Stomach (tissue), 9 donors: Measurements from ENCODE around the gene WWC2. TPM values are rescaled to one million over a fixed set of nuclear protein-coding genes. Genes with fewer than 3 reads are reported as not detected.

Experiments used
- DNase-seq, 2 donors: peaks; one replicate each; pipeline versions ENCODE4 v3.0.0 to v3.0.0-alpha.2; 2013 to 2019
- H3K27ac ChIP-seq, 5 donors: fragments of 200-600 bp in 4 of 5; sonication (generic) in 4 of 5; one replicate each; pipeline ENCODE4 v1.5.1; 2013 to 2019; ENCODE audit warnings: mild to moderate bottlenecking in 1 of 5, moderate library complexity in 1 of 5
- H3K27me3 ChIP-seq, 3 donors: fragments of 200-600 bp; sonication (generic); one replicate each; pipeline ENCODE4 v1.5.1; 2017 to 2019; ENCODE audit warnings: mixed run types in 1 of 3
- H3K36me3 ChIP-seq, 4 donors: fragments of 200-600 bp; sonication (generic); 1 replicate in 3 of 4; 2 replicates in 1 of 4; pipeline ENCODE4 v1.5.1; 2016 to 2019
- H3K4me1 ChIP-seq, 4 donors: fragments of 200-600 bp; sonication (generic); one replicate each; pipeline ENCODE4 v1.5.1; 2016 to 2019
- H3K4me3 ChIP-seq, 4 donors: fragments of 200-600 bp; sonication (generic) in 3 of 4; one replicate each; pipeline ENCODE4 v1.5.1; 2016 to 2019; ENCODE audit warnings: mild to moderate bottlenecking in 1 of 4
- H3K9me3 ChIP-seq, 4 donors: fragments of 200-600 bp; sonication (generic); one replicate each; pipeline ENCODE4 v1.5.1; 2016 to 2019
- EP300 ChIP-seq: sonication (generic); formaldehyde crosslinking; IDR thresholded peaks from one replicate; pipeline ENCODE4 v1.6.1; 2017; ENCODE audit warnings: antibody characterized with exemption
- POLR2A ChIP-seq, 4 donors: fragments of 450-650 bp; IDR thresholded peaks; one replicate each; pipeline ENCODE4 v1.6.1; 2016; ENCODE audit warnings: antibody characterized with exemption in 4 of 4, control low read depth in 2 of 4, mild to moderate bottlenecking in 1 of 4, moderate library complexity in 1 of 4
- POLR2AphosphoS5 ChIP-seq, 3 donors: sonication (generic); formaldehyde crosslinking; IDR thresholded peaks; one replicate each; pipeline ENCODE4 v1.6.1; 2016; ENCODE audit warnings: antibody characterized with exemption in 3 of 3
- WGBS, 5 donors: extraction: QIAGEN DNeasy Blood & Tissue Kit in 3 of 5; methylation state at CpG; one replicate each; pipeline versions ENCODE4 v1.1.5 to v1.1.7; 2013 to 2018; 5-methylcytosine and 5-hydroxymethylcytosine counted together
- intact Hi-C: fragments of 100-400 bp; cut with DNase I; formaldehyde crosslinking; loops from one replicate; pipeline ENCODE4 v1.15.1; 2023; ENCODE audit warnings: low total_unique reads
- polyA plus RNA-seq, 3 donors: library from polyadenylated mRNA; stranded (reverse); fragments of 200-250 nt; gene quantifications; one replicate each; pipeline ENCODE4 v1.2.3, GENCODE V29; 2013
- total RNA-seq, 5 donors: library from RNA; depleted of rRNA; stranded (reverse); fragments of >200 nt; gene quantifications; one replicate each; pipeline versions ENCODE4 v1.1.0 to v1.2.3, GENCODE V29; 2014 to 2016
- TF ChIP-seq, protein P1 (sequence below), 7 experiments: fragments of 450-650 bp in 4 of 7; fragments of 200-600 bp in 3 of 7; sonication (generic) in 3 of 7; IDR thresholded peaks; one replicate each; pipeline ENCODE4 v1.5.1; 2016 to 2019; ENCODE audit warnings: antibody characterized with exemption in 7 of 7, control low read depth in 2 of 7, mild to moderate bottlenecking in 1 of 7
- donor health status: healthy with polysubstance abuse.
- donor health status: Bipolar disorder and iron deficiency.
- donor health status: healthy.

The WWC2 gene
- total and polyA plus RNA-seq, 8 donors: 2.6 to 59.1 (median 31.1) TPM

DNA sequence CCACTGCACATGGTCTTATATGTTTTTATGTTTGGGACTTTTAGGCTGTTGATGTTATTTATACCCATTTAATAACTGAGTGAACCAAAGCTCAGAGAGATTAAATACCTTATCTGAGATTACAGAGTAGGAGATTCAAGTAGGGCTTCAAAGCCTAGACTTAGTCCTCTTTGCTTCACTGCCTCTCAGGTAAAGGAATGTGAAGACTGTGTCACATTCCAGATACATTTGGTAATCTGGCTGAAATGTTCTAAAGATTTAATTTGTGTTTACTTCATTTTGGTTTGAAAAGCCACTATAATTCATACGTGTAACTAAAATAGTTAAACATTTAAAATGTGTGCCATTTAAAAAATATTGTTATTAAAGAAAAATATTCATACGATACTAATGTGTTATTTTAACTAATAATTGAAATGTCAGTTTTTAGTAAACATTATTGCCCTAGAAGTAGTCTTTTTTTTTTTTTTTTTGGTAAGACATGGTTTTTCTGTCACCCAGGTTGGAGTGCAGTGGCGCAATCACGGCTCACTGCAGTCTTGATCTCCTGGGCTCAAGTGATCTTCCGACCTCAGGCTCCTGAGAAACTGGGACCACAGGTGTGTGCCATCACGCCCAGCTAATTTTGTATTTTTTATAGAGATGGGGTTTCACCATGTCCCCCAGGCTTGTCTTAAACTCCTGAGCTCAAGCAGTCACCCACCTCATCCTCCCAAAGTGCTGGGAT, 54.3 kb downstream of the WWC2 start:
- Histone ChIP-seq H3K27ac (no peak overlapping the region), H3K36me3 (no peaks in the 10 kb centered on the region), H3K9me3 (no peaks in the 10 kb centered on the region), H3K27me3 (no peaks in the 10 kb centered on the region), H3K4me3 (no peak overlapping the region), H3K4me1 (peaks cover 6 to 21% (median 14%) of the 10 kb centered on the region in 4 donors)
- no peak for DNase-seq
- 82 to 94% (median 90%) methylated on average over 6 of the region's 6 CpGs for WGBS, 5 donors
- TF ChIP-seq POLR2AphosphoS5 (IDR thresholded peaks at IDR 0.05) (no peak), POLR2A (IDR thresholded peaks at IDR 0.05) (no peak), EP300 (no peak)
- TF ChIP-seq, protein P1, sequence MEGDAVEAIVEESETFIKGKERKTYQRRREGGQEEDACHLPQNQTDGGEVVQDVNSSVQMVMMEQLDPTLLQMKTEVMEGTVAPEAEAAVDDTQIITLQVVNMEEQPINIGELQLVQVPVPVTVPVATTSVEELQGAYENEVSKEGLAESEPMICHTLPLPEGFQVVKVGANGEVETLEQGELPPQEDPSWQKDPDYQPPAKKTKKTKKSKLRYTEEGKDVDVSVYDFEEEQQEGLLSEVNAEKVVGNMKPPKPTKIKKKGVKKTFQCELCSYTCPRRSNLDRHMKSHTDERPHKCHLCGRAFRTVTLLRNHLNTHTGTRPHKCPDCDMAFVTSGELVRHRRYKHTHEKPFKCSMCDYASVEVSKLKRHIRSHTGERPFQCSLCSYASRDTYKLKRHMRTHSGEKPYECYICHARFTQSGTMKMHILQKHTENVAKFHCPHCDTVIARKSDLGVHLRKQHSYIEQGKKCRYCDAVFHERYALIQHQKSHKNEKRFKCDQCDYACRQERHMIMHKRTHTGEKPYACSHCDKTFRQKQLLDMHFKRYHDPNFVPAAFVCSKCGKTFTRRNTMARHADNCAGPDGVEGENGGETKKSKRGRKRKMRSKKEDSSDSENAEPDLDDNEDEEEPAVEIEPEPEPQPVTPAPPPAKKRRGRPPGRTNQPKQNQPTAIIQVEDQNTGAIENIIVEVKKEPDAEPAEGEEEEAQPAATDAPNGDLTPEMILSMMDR (IDR thresholded peaks at IDR 0.05): no peak
- intact Hi-C loops: no loop called here

GRCh38 chr4:183154701-183155391, 55.8 kb downstream of the WWC2 start:
- no peaks in the 10 kb centered on the region for H3K9me3 ChIP-seq
- peak overlapping the region in 1 of 5 donors; percentile 4 for H3K27ac ChIP-seq
- 36 to 60% (median 37%) methylated on average over 10 of the region's 10 CpGs for WGBS, 5 donors
- no peak for TF ChIP-seq EP300
- TF ChIP-seq, protein P1 (IDR thresholded peaks at IDR 0.05): no peak
- intact Hi-C loops: no loop called here
- H3K4me3 ChIP-seq: no peak overlapping the region
- peak in 1 of 2 donors; percentile 66 for DNase-seq
- peaks cover 6 to 24% (median 12%) of the 10 kb centered on the region in 4 donors for H3K4me1 ChIP-seq
- no peaks in the 10 kb centered on the region for H3K36me3 ChIP-seq
- no peaks in the 10 kb centered on the region for H3K27me3 ChIP-seq

DNA sequence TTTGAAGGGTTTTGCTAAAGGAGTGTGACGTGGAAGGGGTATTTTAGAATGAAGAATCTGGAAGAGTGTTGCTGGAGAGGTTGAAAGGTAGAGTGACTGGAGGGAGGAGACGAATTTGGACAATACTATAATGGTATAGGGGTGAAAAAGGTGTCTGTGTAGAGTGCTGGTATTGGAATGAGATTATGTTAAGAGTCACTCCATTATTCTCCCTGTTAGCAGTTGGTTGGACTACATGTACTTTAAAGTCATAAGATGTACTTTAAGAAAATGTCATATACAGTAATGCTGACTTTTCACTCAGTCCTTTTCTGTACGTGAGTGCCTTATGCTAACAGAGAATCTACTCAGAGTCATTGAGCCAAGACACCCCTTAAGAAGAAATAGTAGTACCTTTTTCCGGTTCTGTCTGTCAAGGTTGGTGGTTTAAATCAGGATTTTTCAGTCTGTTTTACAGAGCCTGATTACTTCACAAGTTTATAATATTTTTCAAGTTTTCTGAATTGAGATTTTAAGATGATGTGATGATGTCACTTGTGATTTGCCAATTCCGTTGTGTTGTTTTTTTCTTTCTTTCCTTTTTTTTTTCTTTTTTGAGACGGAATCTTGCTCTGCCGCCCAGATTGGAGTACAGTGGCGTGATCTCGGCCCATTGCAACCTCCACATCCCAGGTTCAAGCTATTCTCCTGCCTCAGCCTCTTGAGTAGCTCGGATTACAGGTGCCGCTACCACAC, 56.6 kb downstream of the WWC2 start:
- 87 to 93% (median 91%) methylated on average over 11 of the region's 11 CpGs for WGBS, 5 donors
- H3K9me3 ChIP-seq: no peaks in the 10 kb centered on the region
- no peaks in the 10 kb centered on the region for H3K27me3 ChIP-seq
- peaks cover 6 to 31% (median 12%) of the 10 kb centered on the region in 4 donors for H3K4me1 ChIP-seq
- intact Hi-C loops: no loop called here
- H3K36me3 ChIP-seq: no peaks in the 10 kb centered on the region
- H3K27ac ChIP-seq: no peak overlapping the region
- no peak overlapping the region for H3K4me3 ChIP-seq
- no peak for DNase-seq
- no peak for TF ChIP-seq EP300
- no peak for TF ChIP-seq POLR2A (IDR thresholded peaks at IDR 0.05)
- no peak for TF ChIP-seq POLR2AphosphoS5 (IDR thresholded peaks at IDR 0.05)
- TF ChIP-seq, protein P1 (IDR thresholded peaks at IDR 0.05): no peak

- Histone ChIP-seq H3K27me3 (no peaks in the 10 kb centered on the region), H3K36me3 (no peaks in the 10 kb centered on the region), H3K4me1 (peaks cover 6 to 42% (median 15%) of the 10 kb centered on the region in 4 donors), H3K27ac (no peak overlapping the region), H3K9me3 (no peaks in the 10 kb centered on the region), H3K4me3 (no peak overlapping the region)
- TF ChIP-seq EP300 (no peak), POLR2A (IDR thresholded peaks at IDR 0.05) (no peak), POLR2AphosphoS5 (IDR thresholded peaks at IDR 0.05) (no peak)
- TF ChIP-seq, protein P1 (IDR thresholded peaks at IDR 0.05): no peak
- no peak for DNase-seq
- 91 to 94% (median 92%) methylated on average over 7 of the region's 7 CpGs for WGBS, 5 donors
- intact Hi-C loops: no loop called here
These were observed 58.2 kb downstream of the WWC2 start for GRCh38 chr4:183157215-183157614.
